Upper lobe of left lung (tissue), 4 donors: ENCODE results near the gene HOXB2.

Experiments used
- CTCF ChIP-seq, 6 experiments: fragments of 450-650 bp in 4 of 6; fragments of 200-600 bp in 2 of 6; sonication (generic) in 2 of 6; IDR thresholded peaks; one replicate each; pipeline ENCODE4 v1.5.1; 2016 to 2019; ENCODE audit warnings: antibody characterized with exemption in 6 of 6
- POLR2AphosphoS5 ChIP-seq, 2 donors: sonication (generic); formaldehyde crosslinking; IDR thresholded peaks; one replicate each; pipeline ENCODE4 v1.5.1; 2017; ENCODE audit warnings: antibody characterized with exemption in 2 of 2

DNA sequence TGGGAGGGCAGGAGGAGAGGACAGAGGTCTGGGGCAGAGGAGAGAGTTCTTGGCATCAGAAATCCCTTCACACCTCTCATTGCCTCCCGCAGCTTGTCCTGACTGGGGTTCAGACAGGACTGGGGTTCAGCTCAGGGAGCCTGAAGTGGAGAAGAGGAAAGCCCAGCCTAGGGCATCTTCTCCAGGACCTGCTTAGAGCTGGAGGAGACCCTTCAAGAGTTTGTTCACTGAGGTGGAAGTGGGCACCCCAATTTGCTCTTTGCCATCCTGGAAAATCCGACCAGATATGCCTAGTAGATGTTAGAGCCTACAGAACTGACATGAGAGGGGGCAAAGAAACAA is 43.1 kb upstream of the HOXB2 start:
- TF ChIP-seq CTCF (IDR thresholded peaks at IDR 0.05) (no peak), POLR2AphosphoS5 (IDR thresholded peaks at IDR 0.05) (no peak)
